ENCODE measurements around the gene SPATS2L. TPM values are rescaled to one million over a fixed set of nuclear protein-coding genes. Genes with fewer than 3 reads are reported as not detected.

SPATS2L gene
- total and polyA plus RNA-seq, 2 donors (not counting 1 experiment from before 2014, with no cell fraction given), result 0.27 to 0.44 TPM

- ChIA-PET POLR2A (no interaction called here), CTCF (no interaction called here)
- intact Hi-C loops (cut with micrococcal nuclease), result no loop called here
- Histone ChIP-seq H3K27ac (ENCODE audit: low read length in 2 of 2) (no peak overlapping the region), H2AFZ (ENCODE audit: insufficient read depth, low read depth, low read length, poor library complexity, severe bottlenecking) (no peak overlapping the region), H3K9me3 (ENCODE audit: control extremely low read depth in 1 of 3, control insufficient read depth in 2 of 3, insufficient read depth in 1 of 3, low read length in 2 of 3) (no peaks in the 10 kb centered on the region), H3K79me2 (ENCODE audit: control insufficient read depth, insufficient read depth, low read length) (no peaks in the 10 kb centered on the region), H3K4me3 (ENCODE audit: control extremely low read depth in 1 of 5, extremely low read depth in 1 of 5, insufficient read depth in 1 of 5, low read depth in 2 of 5, low read length in 4 of 5) (no peak overlapping the region), H3K9ac (ENCODE audit: low read length) (no peak overlapping the region), H3K4me1 (ENCODE audit: control insufficient read depth in 2 of 2, insufficient read depth in 2 of 2, low read length in 2 of 2) (no peaks in the 10 kb centered on the region), H4K20me1 (ENCODE audit: control insufficient read depth, insufficient read depth, low read length, poor library complexity, severe bottlenecking) (no peaks in the 10 kb centered on the region), H3K27me3 (replicated peaks in 1 of 4; ENCODE audit: control extremely low read depth in 1 of 4, control insufficient read depth in 3 of 4, insufficient read depth in 4 of 4, low read length in 3 of 4) (no peaks in the 10 kb centered on the region), H3K4me2 (replicated peaks; ENCODE audit: low read depth, low read length, poor library complexity, severe bottlenecking) (no peak overlapping the region), H3K36me3 (replicated peaks in 1 of 2; ENCODE audit: control extremely low read depth in 1 of 2, control insufficient read depth in 1 of 2, extremely low read depth in 1 of 2, insufficient read depth in 2 of 2, low read length in 1 of 2) (no peaks in the 10 kb centered on the region)
- H3K27me3 Mint-ChIP-seq, result peaks cover 12% of the 10 kb centered on the region
- H3K4me3 Mint-ChIP-seq, result no peak overlapping the region
- DNase-seq, result no peak
- no peak overlapping the region for H3K27ac Mint-ChIP-seq
- no CpG with 5 or more reads among the region's 1 CpG for WGBS (ENCODE audit: insufficient coverage)
- TF ChIP-seq EZH2 (IDR thresholded peaks at IDR 0.05; ENCODE audit: borderline replicate concordance, insufficient read depth, low read depth, low read length, poor library complexity, severe bottlenecking), result no peak
- no peak for TF ChIP-seq CTCF (IDR thresholded peaks at IDR 0.05)
- ATAC-seq (ENCODE audit: low read depth), result no peak
- no peaks in the 10 kb centered on the region for H3K4me1 Mint-ChIP-seq
- no peaks in the 10 kb centered on the region for H3K9me3 Mint-ChIP-seq (ENCODE audit: insufficient read depth)
Observed at GRCh38 chr2:200399046-200399445, 92.6 kb downstream of the SPATS2L start.

GRCh38 chr2:200399636-200400035 is 93.1 kb downstream of the SPATS2L start:
- ATAC-seq (ENCODE audit: low read depth), result no peak
- intact Hi-C loops (cut with micrococcal nuclease), result no loop called here
- no CpG with 5 or more reads among the region's 1 CpG for WGBS (ENCODE audit: insufficient coverage)
- H3K4me1 Mint-ChIP-seq, result no peaks in the 10 kb centered on the region
- Histone ChIP-seq H3K9me3 (ENCODE audit: control extremely low read depth in 1 of 3, control insufficient read depth in 2 of 3, insufficient read depth in 1 of 3, low read length in 2 of 3) (no peaks in the 10 kb centered on the region), H3K4me1 (ENCODE audit: control insufficient read depth in 2 of 2, insufficient read depth in 2 of 2, low read length in 2 of 2) (no peaks in the 10 kb centered on the region), H3K4me3 (ENCODE audit: control extremely low read depth in 1 of 5, extremely low read depth in 1 of 5, insufficient read depth in 1 of 5, low read depth in 2 of 5, low read length in 4 of 5) (no peak overlapping the region), H3K27ac (ENCODE audit: low read length in 2 of 2) (no peak overlapping the region), H2AFZ (ENCODE audit: insufficient read depth, low read depth, low read length, poor library complexity, severe bottlenecking) (no peak overlapping the region), H3K36me3 (replicated peaks in 1 of 2; ENCODE audit: control extremely low read depth in 1 of 2, control insufficient read depth in 1 of 2, extremely low read depth in 1 of 2, insufficient read depth in 2 of 2, low read length in 1 of 2) (no peaks in the 10 kb centered on the region), H3K9ac (ENCODE audit: low read length) (no peak overlapping the region), H3K4me2 (replicated peaks; ENCODE audit: low read depth, low read length, poor library complexity, severe bottlenecking) (no peak overlapping the region), H3K27me3 (replicated peaks in 1 of 4; ENCODE audit: control extremely low read depth in 1 of 4, control insufficient read depth in 3 of 4, insufficient read depth in 4 of 4, low read length in 3 of 4) (no peaks in the 10 kb centered on the region), H4K20me1 (ENCODE audit: control insufficient read depth, insufficient read depth, low read length, poor library complexity, severe bottlenecking) (no peaks in the 10 kb centered on the region), H3K79me2 (ENCODE audit: control insufficient read depth, insufficient read depth, low read length) (no peaks in the 10 kb centered on the region)
- no peaks in the 10 kb centered on the region for H3K9me3 Mint-ChIP-seq (ENCODE audit: insufficient read depth)
- no peak overlapping the region for H3K27ac Mint-ChIP-seq
- H3K27me3 Mint-ChIP-seq, result peaks cover 9% of the 10 kb centered on the region
- TF ChIP-seq EZH2 (IDR thresholded peaks at IDR 0.05; ENCODE audit: borderline replicate concordance, insufficient read depth, low read depth, low read length, poor library complexity, severe bottlenecking), result no peak
- TF ChIP-seq CTCF (IDR thresholded peaks at IDR 0.05), result no peak
- CTCF ChIA-PET, result no interaction called here
- no peak for DNase-seq
- H3K4me3 Mint-ChIP-seq, result no peak overlapping the region
- POLR2A ChIA-PET, result no interaction called here
